ENCODE results near the gene LDB3. TPM values are rescaled to one million over a fixed set of nuclear protein-coding genes. Genes with fewer than 3 reads are reported as not detected.

Gene LDB3
- total and polyA plus RNA-seq, 2 of the 4 experiments (the other 2 are of a cell fraction): 0.36 to 2.6 TPM

- Histone ChIP-seq H3K36me3 (ENCODE audit: control insufficient read depth, insufficient read depth, low read length) (no peaks in the 10 kb centered on the region), H3K56ac (ENCODE audit: extremely low read depth, insufficient read depth, low read length) (no peak overlapping the region), H2BK120ac (ENCODE audit: low read depth, low read length) (no peak overlapping the region), H3K14ac (replicated peaks; ENCODE audit: low read depth, low read length) (no peak overlapping the region), H4K8ac (ENCODE audit: low read depth in 2 of 2, low read length in 2 of 2) (no peak overlapping the region), H4K20me1 (ENCODE audit: insufficient read depth, low read length) (no peaks in the 10 kb centered on the region), H3K4ac (ENCODE audit: low read depth, low read length) (no peak overlapping the region), H3K9ac (ENCODE audit: low read depth, low read length) (no peak overlapping the region), H2BK5ac (ENCODE audit: low read depth, low read length, poor library complexity, severe bottlenecking) (no peak overlapping the region), H3K79me1 (ENCODE audit: low read depth in 1 of 2, low read length in 2 of 2) (no peaks in the 10 kb centered on the region; a peak in 2 of 4 replicates), H3K18ac (ENCODE audit: low read depth, low read length) (no peak overlapping the region), H3K27ac (ENCODE audit: insufficient read depth, low read length) (no peak overlapping the region), H3K9me1 (ENCODE audit: insufficient read depth, low read length) (peaks cover 3% of the 10 kb centered on the region; the same call in 1 of the 2 replicates), H3K4me2 (ENCODE audit: low read depth, low read length) (no peak overlapping the region), H4K5ac (ENCODE audit: low read depth, low read length) (no peak overlapping the region), H2AK9ac (replicated peaks; ENCODE audit: low read depth, low read length, poor library complexity) (no peak overlapping the region), H3K4me3 (ENCODE audit: insufficient read depth, low read depth, low read length) (no peak overlapping the region), H3K23ac (ENCODE audit: low read depth, low read length) (no peak overlapping the region), H3K9me3 (ENCODE audit: control insufficient read depth, insufficient read depth, low read length) (no peaks in the 10 kb centered on the region), H4K91ac (ENCODE audit: insufficient read depth, low read depth, low read length) (no peak overlapping the region), H2BK20ac (ENCODE audit: low read depth, low read length) (no peak overlapping the region), H3K4me1 (ENCODE audit: control insufficient read depth, insufficient read depth, low read length) (peaks cover 3% of the 10 kb centered on the region), H2AFZ (replicated peaks; ENCODE audit: low read length, poor library complexity) (no peak overlapping the region), H3K27me3 (ENCODE audit: control insufficient read depth, insufficient read depth, low read length) (no peaks in the 10 kb centered on the region), H2AK5ac (ENCODE audit: low read depth, low read length) (no peak overlapping the region), H2BK15ac (ENCODE audit: low read depth, low read length) (no peak overlapping the region)
- CTCF ChIA-PET: no interaction called here
- TF ChIP-seq USF2 (IDR thresholded peaks at IDR 0.05; ENCODE audit: low read depth, low read length): no peak
- no peak for TF ChIP-seq RAD21 (IDR thresholded peaks at IDR 0.05; ENCODE audit: low read length)
- TF ChIP-seq NFE2L2 (IDR thresholded peaks at IDR 0.05; ENCODE audit: low read depth, low read length): no peak
- no peak for TF ChIP-seq CTCF (conservative IDR thresholded peaks at IDR 0.05; ENCODE audit: low read depth, low read length)
- no peak for TF ChIP-seq CEBPB (IDR thresholded peaks at IDR 0.05; ENCODE audit: low read depth, low read length)
- ATAC-seq (ENCODE audit: low read depth): peak; percentile 25; the same call in 1 of the 2 replicates
- WGBS, 2 experiments (ENCODE audit: extremely low coverage in 2 of 2, insufficient read length in 1 of 2): 83% methylated on average over 3 of the region's 7 CpGs; no CpG with 5 or more reads in 1 of the 2 experiments
- POLR2A ChIA-PET (ENCODE audit: unreplicated experiment): no interaction called here
- dilution Hi-C loops (cut with HindIII; ENCODE audit: low sequenced_read_pairs, unreplicated experiment) (no loop called here), intact Hi-C loops (cut with micrococcal nuclease) (no loop called here), in situ Hi-C loops (cut with MboI; ENCODE audit: low sequenced_read_pairs) (no loop called here)
- no peak for DNase-seq
- BruUV-seq (replicated peaks): no TSS peak
Measured at GRCh38 chr10:86744067-86744725, 75.9 kb downstream of the LDB3 start.

All from IMR-90 (cell line).